Cardiac muscle cell (in vitro differentiated cells and primary cell): Measurements from ENCODE around the gene FNIP2. TPM values are rescaled to one million over a fixed set of nuclear protein-coding genes. Genes with fewer than 3 reads are reported as not detected.

Experiments
- DNase-seq, 2 donors: peaks; one replicate each; pipeline versions ENCODE4 v3.0.0 to v3.0.0-alpha.2; 2010 to 2017; ENCODE audit warnings: low read depth in 1 of 2, low spot score in 1 of 2
- H3K27ac ChIP-seq: fragments of 200-600 bp; sonication (generic); 2 replicates; pipeline ENCODE4 v1.5.1; 2016
- H3K27me3 ChIP-seq: fragments of 200-600 bp; sonication (generic); 2 replicates; pipeline ENCODE4 v1.6.0; 2016; ENCODE audit warnings: control low read depth
- H3K36me3 ChIP-seq: fragments of 200-600 bp; sonication (generic); 2 replicates; pipeline ENCODE4 v1.5.1; 2016; ENCODE audit warnings: control low read depth
- H3K4me1 ChIP-seq: fragments of 200-600 bp; sonication (generic); 2 replicates; pipeline ENCODE4 v1.8.1; 2017; ENCODE audit warnings: low read depth, mild to moderate bottlenecking, mixed run types
- H3K4me3 ChIP-seq: fragments of 200-600 bp; sonication (generic); 2 replicates; pipeline ENCODE4 v1.5.1; 2016; ENCODE audit warnings: mild to moderate bottlenecking
- H3K9me3 ChIP-seq: fragments of 200-600 bp; sonication (generic); 2 replicates; pipeline ENCODE4 v1.5.1; 2017; ENCODE audit warnings: low read depth, mild to moderate bottlenecking, control low read depth
- polyA plus RNA-seq: library from polyadenylated mRNA; unstranded; fragments of >200 nt; fragmentation: Nextera tagmentation; extraction: Ambion mirVana; gene quantifications from 2 replicates; pipeline ENCODE4 v1.2.1, GENCODE V29; 2016
- total RNA-seq: library from RNA; depleted of rRNA; stranded (reverse); fragments of >200 nt; gene quantifications from 2 replicates; pipeline ENCODE4 v1.2.3, GENCODE V29; 2016
- TF ChIP-seq, protein P1 (sequence below): IDR thresholded peaks from 2 replicates; pipeline ENCODE4 v1.5.1; 2012; ENCODE audit warnings: low read depth, mild to moderate bottlenecking, low read length

Gene FNIP2
- total and polyA plus RNA-seq, 2 experiments from 2014 or later = 29.9 to 74.4 TPM

DNA sequence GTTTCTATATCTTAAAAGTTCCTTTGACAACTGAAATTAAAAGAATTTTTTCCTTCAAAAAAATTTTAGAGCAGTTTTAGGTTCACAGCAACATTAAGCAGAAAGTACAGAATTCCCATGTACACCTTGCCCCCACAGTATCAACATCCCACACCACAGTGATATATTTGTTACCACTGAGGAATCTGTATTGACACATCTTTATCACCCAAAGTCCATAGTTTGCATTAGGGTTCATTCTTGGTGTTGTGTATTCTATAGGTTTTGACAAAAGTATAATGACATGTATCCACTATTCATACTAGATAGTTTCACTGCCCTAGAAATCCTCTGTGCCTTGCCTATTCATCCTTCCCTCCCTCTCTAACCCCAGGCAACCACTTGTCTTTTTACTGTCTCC, 43.7 kb downstream of the FNIP2 start:
- TF ChIP-seq, protein P1, sequence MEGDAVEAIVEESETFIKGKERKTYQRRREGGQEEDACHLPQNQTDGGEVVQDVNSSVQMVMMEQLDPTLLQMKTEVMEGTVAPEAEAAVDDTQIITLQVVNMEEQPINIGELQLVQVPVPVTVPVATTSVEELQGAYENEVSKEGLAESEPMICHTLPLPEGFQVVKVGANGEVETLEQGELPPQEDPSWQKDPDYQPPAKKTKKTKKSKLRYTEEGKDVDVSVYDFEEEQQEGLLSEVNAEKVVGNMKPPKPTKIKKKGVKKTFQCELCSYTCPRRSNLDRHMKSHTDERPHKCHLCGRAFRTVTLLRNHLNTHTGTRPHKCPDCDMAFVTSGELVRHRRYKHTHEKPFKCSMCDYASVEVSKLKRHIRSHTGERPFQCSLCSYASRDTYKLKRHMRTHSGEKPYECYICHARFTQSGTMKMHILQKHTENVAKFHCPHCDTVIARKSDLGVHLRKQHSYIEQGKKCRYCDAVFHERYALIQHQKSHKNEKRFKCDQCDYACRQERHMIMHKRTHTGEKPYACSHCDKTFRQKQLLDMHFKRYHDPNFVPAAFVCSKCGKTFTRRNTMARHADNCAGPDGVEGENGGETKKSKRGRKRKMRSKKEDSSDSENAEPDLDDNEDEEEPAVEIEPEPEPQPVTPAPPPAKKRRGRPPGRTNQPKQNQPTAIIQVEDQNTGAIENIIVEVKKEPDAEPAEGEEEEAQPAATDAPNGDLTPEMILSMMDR = no peak
- peak overlapping the region; percentile 99 for H3K27ac ChIP-seq
- H3K4me3 ChIP-seq = no peak overlapping the region
- no peaks in the 10 kb centered on the region for H3K36me3 ChIP-seq
- no peaks in the 10 kb centered on the region for H3K9me3 ChIP-seq
- no peaks in the 10 kb centered on the region for H3K27me3 ChIP-seq
- H3K4me1 ChIP-seq = peaks cover 57% of the 10 kb centered on the region
- DNase-seq = no peak

DNA sequence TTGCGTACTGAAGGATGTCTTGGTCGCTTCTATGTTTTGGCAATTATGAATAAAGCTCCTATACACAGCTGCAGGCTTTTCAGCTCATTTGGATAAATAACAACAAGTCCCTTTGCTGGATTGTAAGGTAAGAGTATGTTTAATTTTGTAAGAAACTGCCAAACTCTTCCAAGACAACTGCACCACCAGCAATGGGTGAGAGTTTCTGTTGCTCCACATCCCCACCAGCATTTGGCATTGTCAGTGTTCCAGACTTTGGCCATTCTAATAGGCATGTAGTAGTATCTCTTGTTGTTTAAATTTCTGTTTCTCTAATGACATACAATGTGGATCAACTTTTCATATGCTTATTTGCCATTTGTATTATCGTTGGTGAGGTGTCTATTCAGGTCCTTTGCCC, 44.3 kb downstream of the FNIP2 start:
- TF ChIP-seq, protein P1 = no peak
- no peak for DNase-seq

DNA sequence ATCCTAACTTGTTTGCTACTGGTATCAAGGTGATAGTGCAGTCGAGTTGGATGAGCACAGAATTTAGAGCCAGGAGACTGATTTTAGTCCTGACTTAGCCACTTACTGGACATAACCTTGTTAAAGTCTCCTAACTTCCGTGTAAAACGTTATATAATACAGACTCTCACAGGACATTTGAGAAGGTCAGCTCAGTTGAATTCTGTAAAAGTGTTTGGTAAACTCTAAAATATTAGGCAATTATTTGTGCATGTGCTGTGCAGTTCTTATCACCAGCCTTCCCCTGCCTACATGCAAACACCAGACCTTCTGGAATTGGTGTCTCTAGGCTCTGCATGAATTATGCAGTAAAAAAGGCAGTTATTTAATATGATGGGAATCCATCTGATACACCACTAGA, 45.4 kb downstream of the FNIP2 start:
- Histone ChIP-seq H3K27me3 (no peaks in the 10 kb centered on the region), H3K9me3 (no peaks in the 10 kb centered on the region), H3K36me3 (no peaks in the 10 kb centered on the region), H3K4me3 (no peak overlapping the region), H3K4me1 (peaks cover 49% of the 10 kb centered on the region), H3K27ac (peak overlapping the region; percentile 59)
- no peak for DNase-seq
- TF ChIP-seq, protein P1 = no peak

More for the DNA sequence above, 44.3 kb downstream of the FNIP2 start:
- Histone ChIP-seq H3K4me3 (no peak overlapping the region), H3K27ac (peak overlapping the region; percentile 99), H3K36me3 (no peaks in the 10 kb centered on the region), H3K27me3 (no peaks in the 10 kb centered on the region), H3K4me1 (peaks cover 51% of the 10 kb centered on the region), H3K9me3 (no peaks in the 10 kb centered on the region)

DNA sequence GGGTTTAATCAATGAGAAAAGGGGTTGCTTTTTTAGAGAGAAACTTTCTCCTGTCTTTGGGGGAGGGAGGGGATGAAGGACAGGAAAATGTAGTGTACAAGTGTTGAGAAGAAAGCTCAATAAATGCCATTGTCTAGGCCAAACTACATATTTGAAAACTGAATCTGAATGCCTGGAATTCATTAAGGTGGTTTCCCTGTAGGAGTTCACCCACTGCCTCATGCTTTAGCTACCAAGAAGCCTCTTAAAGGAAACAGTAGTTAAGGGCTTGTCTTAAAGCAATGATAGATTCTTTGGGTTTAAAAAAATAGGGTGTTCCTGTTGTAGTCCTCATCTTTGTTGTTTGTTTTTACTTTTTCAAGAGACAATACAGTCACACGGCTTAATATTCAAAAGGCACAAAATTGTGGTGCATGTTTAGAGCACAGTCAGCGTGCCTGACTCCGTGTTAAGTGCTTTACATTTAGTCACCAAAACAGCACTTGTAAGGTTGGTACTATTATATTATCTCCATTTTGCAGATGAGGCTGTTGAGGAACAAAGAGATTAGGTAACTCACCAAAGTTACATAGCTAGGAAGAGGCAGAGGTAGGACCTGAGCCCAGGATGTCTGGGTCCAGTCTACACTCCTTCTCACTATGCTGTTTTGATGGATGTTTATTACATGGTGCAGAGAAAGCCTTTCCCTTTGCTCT, 46.0 kb downstream of the FNIP2 start:
- TF ChIP-seq, protein P1 = no peak
- H3K36me3 ChIP-seq = no peaks in the 10 kb centered on the region
- H3K4me1 ChIP-seq = peaks cover 48% of the 10 kb centered on the region
- no peak overlapping the region for H3K4me3 ChIP-seq
- DNase-seq = no peak
- peak overlapping the region; percentile 59 for H3K27ac ChIP-seq
- H3K27me3 ChIP-seq = no peaks in the 10 kb centered on the region
- no peaks in the 10 kb centered on the region for H3K9me3 ChIP-seq

DNA sequence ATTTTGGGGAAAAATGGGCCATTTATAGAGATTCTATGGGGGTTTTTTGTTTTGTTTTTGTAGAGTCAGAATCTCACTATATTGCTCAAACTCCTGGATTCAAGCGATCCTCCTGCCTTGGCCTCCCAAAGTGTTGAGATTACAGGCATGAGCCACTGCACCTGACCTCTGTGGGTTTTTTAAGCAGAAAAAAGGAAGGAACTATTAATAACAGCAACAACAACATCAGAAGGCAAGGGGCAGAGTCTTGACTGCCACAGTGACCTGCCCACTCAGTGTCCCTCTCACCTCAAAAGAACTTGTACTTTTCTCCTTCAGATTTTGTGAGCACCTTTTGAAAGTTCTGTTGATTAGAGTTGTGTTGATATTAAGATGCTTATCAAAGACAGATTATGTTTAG, 48.1 kb downstream of the FNIP2 start:
- TF ChIP-seq, protein P1 = no peak
- H3K4me1 ChIP-seq = peaks cover 45% of the 10 kb centered on the region

More for the DNA sequence above, 48.1 kb downstream of the FNIP2 start:
- no peaks in the 10 kb centered on the region for H3K9me3 ChIP-seq
- H3K27ac ChIP-seq = no peak overlapping the region
- no peaks in the 10 kb centered on the region for H3K27me3 ChIP-seq
- H3K36me3 ChIP-seq = no peaks in the 10 kb centered on the region
- no peak overlapping the region for H3K4me3 ChIP-seq
- no peak for DNase-seq
